NK-92 treated with Interleukin-12 subunit alpha and Interleukin-12 subunit beta, amount 100 ng/mL, for 24 hours (cell line): ENCODE data around the gene UNC50.

Source experiments
- DNase-seq: peaks from one replicate; lab custom pipeline; 2025; lab: John Stamatoyannopoulos, UW

The UNC50 gene, protein sequence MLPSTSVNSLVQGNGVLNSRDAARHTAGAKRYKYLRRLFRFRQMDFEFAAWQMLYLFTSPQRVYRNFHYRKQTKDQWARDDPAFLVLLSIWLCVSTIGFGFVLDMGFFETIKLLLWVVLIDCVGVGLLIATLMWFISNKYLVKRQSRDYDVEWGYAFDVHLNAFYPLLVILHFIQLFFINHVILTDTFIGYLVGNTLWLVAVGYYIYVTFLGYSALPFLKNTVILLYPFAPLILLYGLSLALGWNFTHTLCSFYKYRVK

DNA sequence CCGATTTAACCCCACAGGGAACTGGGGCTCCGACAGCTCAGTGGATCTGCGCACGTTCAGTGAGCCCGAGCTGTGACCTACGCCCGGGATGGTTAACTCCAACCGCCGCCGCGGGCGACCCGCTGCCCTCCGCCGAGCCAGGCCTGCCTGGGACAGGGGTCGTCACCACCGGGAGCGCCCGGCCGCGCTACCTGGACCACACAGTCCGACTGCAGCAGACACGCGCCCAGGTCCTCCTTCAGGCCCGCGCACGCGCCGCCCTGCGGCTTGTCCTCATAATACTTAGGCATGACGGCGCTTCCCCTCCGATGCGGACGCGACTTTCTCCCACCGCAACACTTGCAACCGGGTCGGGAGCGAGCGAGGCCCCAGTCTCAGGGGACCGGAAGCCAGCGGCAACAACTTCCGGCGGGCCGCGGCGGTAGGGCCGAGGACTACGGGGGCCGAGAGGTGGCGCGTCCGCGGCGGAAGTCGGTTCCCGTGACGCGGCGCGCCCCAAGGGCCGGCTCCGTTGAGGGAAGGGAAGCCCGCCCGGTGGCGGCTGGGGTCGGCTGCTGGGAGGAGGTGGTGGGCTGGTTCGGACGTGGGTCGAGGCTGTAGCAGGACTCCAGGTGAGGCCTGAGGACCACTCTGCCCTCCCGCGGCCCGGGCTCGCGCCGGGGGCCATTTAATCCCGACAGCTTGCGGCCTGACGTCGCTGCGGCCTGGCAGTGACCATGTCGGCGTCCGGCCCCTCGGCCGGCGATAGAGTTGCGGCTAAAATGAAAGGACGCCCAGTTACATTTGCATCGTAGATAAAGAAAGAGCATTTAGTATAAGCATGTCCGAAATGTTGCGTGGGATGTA lies at the start of gene UNC50, which contains the start of gene COA5:
Gene UNC50 (plus strand): TSS at position 474 of the 846 bp plus-strand sequence. CDS start 1,171 bp downstream, outside the sequence.
Gene COA5 (minus strand): TSS at position 397 of the 846 bp plus-strand sequence. CDS start 107 bp downstream, at position 290.
- peak; percentile 81 for DNase-seq

DNA sequence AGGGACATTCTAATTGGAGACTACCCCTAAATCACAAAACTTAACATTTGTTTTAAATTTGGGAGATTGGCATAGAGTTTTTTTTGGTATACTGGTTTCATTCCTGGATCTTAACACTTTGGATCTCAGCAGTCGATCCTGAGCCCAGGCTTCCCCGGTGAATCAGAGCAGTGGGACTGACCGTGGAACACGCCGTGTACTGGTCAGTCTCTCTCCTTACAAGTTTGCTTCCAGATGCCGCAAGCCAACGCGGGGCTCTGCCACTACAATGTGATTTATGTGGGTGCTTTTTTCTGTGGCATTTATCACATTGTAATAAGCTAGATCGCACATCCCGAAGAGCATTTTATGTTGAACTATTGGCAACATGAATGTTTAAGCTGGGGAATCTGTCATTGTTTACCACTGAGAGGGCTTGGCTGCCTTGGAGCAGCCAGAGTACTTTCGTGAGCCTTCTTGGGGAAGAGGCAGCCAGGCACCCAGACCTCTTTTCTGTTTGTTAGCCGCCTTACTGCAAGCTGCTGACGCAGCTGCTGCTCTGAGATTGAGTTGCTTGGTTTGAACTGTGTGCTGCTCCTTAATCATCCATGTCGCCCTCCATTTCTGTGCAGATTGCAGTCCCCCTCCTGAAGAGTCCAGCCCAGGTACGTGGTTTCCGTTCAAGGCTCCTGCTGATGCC lies 49.4 kb upstream of the UNC50 start:
- DNase-seq, result no peak

DNA sequence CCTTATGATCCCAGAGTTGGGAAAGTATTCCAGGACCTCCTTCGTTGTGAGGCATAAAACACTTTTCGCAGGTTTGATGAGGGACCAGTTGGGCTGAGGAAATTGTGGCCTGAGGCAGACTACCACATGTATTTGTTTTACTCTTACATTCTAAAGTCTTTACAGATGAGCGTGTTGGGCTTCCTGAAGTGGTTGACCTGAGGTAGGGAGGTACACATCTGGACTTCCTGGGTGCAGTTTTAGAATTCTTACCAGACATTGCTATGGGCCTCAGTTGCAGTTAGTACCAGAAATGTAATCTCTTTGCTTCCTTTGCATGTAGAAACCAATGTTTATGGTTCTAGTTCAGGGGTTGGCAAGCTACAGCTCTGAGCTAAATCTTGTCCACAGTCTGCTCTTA lies 48.8 kb upstream of the UNC50 start:
- DNase-seq, result no peak

DNA sequence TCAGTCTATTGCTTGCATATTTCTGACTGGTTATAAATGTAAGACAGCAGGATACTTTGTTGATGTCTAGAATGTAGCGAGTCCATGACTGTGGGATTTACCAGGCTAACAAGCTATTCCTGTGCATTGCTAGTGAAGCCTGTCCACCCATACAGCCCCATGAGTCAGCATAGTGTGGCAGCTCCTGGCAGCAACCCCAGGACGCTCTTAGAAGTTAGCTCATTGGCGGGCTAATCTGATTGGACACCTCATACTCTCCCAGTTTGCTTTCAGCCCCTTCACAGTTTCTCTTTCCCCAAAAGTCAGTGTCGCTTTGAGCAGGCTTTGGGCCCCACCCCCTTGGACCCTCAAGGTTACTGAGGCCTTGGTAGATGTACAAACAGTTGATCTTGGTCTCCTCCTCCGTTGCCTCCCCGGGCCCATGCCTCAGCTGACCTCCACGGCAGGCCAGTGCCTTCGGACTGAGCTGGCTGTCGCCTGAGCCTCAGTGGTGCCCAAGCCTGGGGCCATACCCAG lies 48.1 kb upstream of the UNC50 start:
- no peak for DNase-seq

DNA sequence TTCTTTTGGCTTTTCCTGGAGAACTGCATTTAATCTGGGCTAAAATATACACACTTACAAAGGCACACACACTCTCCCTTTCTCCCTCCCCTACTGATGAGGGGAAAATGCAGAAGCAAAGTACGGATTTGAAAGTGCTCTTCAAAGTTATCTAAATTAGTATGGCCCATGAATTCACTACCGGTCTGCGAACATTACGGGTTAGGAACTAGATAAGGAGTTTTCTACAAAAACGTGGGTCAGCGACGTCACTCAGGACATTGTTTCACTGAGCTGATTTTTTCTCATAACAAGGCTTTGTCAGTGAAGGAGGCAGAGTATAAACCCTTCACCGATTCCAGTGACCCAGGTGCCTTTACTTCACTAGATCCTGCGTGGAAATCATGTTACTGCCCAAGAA lies 47.4 kb upstream of the UNC50 start:
- no peak for DNase-seq

DNA sequence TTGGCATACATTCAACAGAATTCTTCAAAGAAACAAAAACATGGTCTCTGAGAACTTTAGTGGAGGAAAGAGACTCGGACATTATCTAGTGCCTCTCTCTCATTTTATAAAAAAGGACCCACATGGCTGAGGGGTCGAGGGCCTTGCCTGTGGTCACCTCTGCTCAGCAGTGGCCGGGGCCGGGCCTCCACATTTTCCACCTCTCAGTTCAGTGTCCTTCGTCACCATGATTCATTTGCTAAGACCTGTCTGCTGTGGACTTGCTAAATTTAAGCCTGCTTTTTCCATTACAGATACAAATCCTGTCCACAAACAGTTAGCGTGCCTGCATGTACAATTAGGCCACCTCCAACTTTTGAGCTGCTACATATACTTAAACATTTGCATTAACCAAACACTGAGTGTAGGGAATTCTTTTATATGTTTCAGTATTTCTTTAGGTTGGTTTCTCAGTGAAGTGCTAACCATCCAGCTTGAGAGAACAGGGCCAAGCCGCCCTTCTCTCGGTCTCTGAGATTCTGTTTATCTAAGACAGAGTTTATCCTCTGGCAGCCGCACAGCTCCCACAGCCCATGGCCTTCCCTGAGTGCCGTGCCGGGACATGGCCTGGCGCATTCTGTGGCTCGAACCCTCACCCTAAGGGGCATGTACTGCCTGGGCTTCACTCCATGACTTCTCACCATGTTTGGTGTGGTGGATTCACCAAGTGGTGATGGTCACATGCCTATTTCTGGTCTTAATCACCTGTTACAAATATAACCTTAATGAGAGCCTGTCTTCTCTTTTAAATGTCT lies 46.3 kb upstream of the UNC50 start:
- DNase-seq, result no peak

DNA sequence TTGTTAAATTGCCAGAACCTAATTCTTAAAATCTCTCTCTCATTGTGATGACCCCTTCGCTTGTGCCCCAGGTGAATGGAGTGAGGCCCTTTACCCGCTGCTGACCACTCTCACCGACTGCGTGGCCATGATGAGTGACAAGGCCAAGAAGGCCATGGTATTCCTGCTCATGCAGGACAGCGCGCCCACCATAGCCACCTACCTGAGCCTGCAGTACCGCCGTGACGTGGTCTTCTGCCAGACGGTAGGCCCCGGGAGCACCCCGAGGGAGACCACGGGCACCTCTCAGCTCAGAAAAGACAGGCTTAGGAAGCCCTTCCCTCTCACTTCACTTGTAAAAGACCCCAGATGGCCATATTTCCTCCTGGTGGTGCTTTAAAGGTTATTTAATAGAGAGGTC lies 45.0 kb upstream of the UNC50 start:
- DNase-seq, result no peak

DNA sequence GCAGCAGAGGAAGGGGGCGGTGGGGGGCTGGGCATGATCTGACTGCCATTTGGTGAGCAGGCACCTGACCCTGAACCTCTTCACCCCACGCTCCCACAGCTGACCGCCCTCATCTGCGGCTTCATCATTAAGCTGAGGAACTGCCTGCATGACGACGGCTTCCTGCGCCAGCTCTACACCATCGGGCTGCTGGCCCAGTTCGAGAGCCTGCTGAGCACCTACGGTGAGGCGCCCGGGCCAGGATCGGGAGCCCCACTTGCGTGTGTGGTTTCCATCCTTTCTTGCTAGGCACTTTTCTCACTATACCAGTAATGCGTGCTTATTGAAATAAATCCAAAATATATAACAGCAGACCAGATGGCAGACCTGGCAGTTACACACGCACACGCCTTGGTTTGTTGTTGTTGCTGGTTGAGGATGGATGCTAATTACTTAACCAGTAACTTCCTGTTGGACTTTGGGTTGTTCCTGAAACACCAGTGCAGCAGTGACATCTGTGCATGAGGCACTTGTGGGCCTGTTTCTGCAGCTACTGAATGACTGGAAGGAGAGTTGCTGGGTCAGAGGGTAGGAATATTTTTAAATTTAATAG lies 43.8 kb upstream of the UNC50 start:
- no peak for DNase-seq

DNA sequence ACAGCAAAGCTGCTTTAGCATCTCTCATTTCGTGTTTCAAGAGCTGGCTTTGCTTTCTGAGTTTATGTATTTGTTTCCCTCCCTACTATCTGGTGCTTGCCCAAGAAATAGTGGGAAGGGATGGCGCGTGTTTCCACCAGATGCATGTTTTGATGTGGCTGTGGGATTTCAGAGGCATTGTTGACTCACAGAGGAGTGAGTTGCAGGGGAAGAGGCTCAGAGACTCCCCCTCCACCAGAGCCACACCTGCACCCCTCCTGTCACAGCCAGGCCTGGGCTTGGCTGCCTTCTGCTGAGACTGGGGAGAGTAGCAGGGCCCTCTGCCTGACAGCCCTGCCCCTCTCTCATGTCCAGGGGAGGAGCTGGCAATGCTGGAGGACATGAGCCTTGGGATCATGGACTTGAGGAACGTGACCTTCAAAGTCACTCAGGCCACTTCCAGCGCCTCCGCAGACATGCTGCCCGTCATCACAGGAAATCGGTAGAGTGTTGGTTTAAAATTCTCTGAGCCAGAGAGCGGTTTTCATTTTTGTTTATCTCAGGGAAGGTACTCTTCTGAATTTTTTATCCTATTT lies 43.0 kb upstream of the UNC50 start:
- no peak for DNase-seq

DNA sequence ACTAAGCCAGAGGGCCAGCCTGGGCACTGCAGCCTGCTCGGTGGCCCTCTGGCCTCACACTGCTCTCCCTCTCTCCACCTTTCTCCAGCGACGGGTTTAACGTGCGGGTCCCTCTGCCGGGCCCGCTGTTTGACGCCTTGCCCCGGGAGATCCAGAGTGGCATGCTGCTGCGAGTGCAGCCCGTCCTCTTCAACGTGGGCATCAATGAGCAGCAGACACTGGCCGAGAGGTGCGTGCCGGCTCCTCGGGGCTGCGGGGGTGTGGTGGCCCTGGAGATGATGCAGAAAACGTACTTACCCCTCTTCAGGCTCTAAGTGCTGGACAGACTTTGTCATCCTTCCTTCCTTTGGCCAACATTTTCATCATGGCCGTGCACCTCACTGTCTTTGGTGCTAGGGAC lies 42.4 kb upstream of the UNC50 start:
- no peak for DNase-seq

DNA sequence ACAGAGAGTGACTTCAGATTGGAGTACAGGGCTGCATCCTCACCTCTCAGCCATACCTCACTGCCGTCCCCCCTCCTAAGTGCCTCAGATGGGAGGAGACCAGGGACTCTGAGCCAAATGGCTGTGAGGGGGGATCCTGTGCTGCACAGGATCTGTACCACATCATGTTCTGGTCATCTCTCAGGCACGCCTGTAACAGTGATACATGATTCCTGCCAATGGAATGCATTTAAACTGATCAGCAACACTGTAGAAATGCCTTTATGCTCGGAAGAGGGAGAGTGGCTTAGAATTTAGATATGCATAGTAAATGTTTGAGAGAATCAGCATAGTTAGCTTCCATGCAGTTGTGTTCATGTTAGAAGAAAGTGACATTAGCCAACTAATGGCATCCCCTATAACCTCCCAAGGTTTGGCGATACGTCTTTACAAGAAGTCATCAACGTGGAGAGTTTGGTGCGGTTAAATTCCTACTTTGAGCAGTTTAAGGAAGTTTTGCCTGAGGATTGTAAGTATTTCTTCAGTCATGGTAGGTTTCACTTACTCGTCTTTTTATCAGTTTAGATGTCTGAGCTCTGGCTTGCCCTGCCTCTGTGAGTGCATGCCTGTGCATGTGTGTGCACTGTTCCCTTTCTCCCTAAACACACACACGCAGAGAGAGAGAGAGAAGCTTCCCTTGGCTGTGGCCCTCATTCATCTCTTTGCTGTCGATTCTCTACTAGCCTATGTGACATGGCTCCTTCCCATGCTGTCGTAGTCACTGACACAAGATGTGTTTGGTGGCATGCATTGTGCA lies 40.0 kb upstream of the UNC50 start:
- no peak for DNase-seq

DNA sequence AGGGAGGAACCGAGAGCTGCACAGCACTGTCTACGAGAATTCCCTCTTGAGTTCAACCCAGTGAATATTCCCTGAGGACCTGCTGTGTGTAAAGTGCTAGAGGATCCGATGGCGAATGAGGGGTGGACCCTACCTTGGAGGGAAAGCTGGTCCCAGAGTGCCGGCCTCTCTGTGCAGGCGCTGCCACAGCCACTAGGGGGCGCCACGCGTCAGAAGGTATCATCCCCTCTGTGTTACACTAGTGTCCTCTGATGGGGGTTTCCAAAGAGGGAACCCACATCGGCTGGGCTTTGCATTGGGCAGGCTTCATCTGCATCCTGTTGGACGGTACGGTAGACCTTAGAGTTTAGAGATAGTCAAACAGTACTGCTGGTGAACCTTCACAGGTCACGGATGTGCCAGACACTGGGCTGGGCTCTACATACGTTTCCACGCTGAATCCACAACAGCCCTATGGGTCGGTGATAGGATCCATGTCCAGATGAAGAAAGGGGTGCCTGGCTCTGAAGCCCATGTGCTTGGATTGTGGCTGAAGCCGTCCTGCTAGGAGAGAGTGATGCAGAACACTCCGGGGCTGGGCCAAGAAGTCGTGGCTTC lies 39.1 kb upstream of the UNC50 start:
- peak; percentile 29 for DNase-seq

DNA sequence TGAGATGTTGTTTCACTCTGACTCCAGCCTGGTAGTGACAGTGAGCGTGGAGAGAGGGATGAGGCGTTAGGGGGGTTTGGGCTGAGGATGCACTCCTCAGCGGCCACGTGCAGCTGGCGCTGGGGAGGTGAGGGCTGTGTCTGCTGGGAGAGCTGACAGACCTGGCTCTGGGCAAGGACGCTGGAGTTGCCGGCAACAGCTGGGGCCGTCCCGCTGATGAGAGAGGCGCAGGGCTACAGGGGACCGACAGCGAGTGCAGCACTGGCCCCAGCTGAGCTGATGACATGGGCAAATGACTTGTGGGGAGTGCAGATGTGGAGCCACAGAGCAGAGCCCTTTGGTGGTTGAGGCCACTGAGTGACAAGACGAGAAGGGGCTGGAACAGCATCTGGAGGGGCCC lies 38.5 kb upstream of the UNC50 start:
- no peak for DNase-seq

DNA sequence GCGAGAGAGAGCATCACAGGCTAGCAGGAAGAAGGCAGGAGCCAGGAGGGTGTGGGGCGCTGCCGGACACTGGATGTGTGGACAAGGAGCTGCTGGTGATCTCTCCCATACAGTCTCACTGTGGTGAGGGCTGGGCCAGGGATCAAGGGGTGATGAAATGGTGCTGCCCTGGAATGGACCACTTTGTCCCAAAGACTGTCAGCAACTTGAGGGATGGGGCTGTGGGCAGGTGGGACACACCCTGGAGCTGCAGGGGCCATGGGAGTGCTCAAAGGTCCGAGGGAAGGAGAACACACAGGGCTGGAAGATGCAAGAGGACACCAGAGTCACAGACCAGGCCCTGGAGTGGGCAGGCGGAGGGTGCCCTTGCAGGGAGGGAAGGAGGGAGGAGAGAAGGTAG lies 38.0 kb upstream of the UNC50 start:
- DNase-seq, result no peak

DNA sequence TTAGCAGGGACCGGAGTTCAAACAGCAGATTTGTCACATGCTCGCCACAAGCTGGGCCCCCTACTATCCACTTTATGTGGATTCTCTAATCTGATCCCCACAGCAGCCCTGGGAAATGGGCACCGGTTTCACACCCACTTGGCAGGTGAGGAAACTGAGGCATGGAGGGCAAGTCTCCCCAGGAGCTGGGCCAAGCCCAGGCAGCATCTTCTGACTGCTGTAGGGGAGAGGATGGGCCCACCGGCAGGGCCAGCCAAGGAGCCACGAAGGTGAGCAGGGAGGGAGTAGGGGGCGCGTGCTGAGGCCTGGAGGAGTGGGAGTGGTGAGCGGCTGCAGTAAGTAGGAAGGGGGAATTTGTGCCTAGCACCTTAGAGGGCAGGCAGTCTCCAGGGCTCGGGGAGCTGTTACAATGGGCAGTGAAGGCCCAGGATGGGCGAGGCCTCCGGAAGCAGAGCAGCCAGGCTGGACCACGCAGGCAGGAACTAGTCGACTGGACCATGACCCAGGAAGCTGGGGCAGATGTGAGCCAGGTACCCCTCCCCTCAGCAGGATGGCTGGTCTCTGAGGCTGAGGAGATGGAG lies 37.2 kb upstream of the UNC50 start:
- DNase-seq, result no peak

DNA sequence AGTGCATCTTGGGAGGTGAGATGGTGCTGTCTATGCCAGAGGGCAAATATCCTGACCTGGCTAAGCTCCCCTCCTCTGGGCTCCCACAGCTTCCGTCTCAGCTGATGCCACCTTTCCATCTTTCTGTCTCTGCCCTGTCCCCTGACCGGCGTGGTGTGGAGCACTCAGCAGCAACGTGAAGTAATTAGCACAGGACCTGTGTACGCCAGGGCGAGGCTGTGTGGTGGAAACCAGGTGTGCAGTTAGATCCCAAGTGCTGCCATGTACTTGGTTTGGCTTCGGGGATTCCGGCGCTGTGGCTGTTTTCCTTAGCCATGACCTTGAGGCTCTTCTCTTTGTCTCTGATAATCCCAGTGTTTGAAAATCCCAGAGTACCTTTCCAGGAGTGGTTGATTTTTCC lies 36.6 kb upstream of the UNC50 start:
- DNase-seq, result no peak

DNA sequence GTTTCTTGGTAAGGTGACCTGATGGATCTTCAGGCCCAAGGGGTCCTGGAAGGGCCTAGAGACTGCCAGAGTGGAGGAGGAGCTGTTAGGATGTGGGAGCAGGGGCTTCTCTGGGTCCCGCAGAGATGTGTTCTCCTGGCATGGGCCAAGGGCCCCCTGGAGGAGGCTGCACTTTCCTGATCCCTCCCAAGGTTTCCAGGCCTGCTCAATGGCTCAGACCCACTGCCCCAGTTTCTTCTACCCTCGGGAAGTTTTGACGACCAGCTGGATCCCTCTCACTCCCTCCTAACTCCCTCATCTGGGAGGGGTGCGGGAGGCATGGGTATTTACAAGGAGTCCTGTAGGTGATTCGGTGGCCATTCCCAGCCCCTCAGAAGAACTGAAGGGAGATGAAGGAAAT lies 36.2 kb upstream of the UNC50 start:
- no peak for DNase-seq

DNA sequence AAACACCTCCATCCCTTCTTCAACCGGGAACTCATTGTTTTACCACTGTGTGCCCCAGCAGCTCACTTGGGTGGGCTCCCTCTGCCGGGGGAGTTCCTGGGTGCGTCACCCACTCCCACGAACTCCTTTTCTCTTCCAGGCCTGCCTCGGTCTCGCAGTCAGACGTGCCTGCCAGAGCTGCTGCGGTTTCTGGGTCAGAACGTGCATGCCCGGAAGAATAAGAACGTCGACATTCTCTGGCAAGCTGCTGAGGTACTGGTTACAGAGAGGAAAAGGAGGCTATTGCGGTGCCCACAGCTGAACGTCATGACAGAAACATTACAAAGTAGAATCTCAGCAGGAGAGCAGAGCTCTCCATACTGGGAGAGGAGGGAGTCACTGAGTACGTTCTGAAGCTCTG lies 35.7 kb upstream of the UNC50 start:
- DNase-seq, result no peak

DNA sequence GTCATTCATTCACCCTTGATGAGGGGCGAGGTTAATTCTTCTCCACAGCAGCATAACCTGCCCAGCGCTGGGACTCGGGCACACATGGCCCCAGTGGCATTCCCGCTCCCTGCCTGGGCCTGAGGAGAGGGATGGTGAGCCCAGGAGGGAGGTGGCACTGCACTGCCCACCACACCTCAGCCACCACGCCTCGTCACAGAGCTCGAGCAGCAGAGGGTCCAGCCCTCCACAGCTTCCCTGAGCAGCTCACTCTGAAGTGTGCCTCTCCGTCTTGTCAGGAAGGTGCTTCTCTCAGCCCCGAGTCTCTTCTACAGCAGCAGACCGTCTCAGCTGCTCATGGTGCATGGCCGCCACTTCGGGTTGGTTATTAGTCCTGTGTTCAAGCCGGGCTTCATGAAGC lies 35.0 kb upstream of the UNC50 start:
- DNase-seq, result no peak
